LNCAP (cell line): ENCODE results near the gene MYH11.

Source experiments
- TF ChIP-seq, protein P1 (sequence below): fragments of 450-650 bp; IDR thresholded peaks from 2 replicates; pipeline ENCODE4 v1.5.1; 2017; ENCODE audit warnings: mild to moderate bottlenecking

The MYH11 gene

DNA sequence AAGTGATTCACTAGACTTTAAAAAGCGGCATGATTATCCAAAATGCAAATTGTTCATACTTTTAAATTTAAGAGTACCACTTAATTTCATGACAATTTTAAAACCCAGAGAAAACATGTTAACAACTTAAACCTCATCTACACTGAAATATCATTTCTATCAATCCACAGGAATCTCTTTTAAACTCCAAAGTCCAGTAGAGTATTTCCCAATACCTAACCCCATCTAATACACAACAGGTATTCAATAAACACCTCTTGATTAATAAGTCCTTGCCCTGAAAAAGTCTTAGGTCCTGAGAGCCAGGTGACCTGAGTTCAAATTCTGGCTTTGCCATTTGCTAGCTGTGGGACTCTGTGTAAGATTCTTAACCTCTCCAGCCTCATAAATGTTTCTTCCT, 16.9 kb upstream of the MYH11 start:
- TF ChIP-seq, protein P1, sequence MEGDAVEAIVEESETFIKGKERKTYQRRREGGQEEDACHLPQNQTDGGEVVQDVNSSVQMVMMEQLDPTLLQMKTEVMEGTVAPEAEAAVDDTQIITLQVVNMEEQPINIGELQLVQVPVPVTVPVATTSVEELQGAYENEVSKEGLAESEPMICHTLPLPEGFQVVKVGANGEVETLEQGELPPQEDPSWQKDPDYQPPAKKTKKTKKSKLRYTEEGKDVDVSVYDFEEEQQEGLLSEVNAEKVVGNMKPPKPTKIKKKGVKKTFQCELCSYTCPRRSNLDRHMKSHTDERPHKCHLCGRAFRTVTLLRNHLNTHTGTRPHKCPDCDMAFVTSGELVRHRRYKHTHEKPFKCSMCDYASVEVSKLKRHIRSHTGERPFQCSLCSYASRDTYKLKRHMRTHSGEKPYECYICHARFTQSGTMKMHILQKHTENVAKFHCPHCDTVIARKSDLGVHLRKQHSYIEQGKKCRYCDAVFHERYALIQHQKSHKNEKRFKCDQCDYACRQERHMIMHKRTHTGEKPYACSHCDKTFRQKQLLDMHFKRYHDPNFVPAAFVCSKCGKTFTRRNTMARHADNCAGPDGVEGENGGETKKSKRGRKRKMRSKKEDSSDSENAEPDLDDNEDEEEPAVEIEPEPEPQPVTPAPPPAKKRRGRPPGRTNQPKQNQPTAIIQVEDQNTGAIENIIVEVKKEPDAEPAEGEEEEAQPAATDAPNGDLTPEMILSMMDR, result no peak

DNA sequence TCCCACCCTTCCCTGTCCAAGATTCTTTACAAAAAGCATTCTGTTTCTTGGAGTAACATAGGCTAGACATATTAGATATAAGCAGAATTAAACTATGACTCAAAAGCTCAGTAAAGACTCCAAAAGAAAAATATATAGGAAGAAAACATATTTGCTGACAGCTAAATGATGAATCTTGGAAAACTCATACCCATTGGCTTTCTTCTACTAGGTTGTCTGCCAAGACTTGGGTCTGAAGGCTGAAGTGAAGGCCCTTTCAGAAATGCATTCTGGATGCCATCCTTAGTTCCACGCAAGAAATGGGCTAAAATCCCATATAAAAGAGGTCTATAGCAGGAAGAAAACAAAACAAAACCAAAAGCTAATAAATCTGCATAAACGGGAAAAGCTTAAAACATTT, 16.5 kb upstream of the MYH11 start:
- TF ChIP-seq, protein P1, result no peak

DNA sequence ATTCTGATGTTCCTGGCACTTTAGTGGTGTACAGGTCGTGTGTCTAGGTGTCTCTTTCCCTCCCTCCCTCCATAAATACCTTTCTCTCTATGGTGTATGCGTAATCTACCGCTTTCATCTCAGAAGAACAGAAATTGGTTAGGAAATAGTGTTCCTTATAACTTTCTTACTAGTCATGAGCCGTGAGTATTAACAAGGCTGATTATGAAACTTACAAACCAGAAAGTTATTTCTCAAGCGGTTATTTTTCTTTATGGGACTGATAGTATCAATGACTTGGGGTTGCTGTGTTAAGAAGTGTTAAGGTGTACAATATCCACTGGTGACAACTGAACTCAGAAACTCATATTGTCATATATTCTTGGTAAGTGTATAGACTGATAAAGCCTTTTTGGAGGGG, 13.2 kb upstream of the MYH11 start:
- TF ChIP-seq, protein P1, result no peak

DNA sequence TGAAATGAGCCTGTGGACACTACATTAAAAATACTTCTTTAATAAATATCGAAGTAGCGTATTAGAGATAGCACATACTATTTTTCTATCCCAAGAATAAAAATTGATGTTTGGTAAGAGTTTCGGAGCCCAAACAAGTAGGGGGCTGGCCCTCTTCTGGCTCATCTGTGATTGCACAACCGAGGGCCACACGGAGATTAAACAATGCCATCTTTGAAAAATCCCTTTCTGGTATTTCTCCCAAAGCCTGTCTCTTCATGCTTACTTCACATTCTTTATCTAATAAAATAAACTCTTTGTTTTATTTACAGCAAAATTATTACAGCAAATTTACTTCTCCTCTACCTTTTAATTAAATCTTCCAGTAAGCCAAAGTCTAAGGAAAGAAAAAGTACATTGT, 9.6 kb upstream of the MYH11 start:
- TF ChIP-seq, protein P1, result no peak

DNA sequence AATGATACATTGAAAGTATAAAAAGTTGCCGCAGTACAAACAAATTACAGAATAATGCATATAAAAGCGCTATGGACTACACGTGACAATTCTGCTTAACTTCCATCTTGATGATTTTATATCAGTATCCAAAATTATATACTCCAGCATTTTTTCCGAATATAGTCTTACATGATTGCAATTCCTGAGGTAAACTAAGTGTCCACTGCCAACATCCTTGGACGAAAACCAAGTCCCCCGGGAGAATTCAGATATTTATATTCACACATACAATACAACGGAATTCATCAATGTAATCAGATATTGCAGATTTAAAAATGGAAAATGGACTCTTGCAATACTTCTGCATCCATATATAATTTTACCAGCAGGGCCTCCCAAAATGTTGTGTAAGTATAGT, 8.9 kb upstream of the MYH11 start:
- TF ChIP-seq, protein P1, result no peak

DNA sequence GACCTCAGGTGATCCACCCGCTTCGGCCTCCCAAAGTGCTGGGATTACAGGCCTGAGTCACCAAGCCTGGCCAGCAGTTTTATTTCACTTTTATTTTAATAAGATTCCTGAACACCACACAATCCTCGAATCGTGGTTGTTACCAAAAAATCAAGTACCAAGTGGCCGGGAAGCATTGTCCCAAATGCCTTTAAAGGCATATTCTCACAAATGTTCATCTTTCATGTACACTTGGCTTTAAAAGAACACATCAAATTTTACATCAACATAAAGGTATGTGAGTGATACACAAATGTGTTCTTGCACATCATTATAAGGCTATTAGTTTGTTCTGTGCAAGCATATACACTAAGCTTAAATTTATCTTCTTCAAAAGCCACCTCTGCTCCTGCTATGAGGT, 8.1 kb upstream of the MYH11 start:
- TF ChIP-seq, protein P1, result no peak

DNA sequence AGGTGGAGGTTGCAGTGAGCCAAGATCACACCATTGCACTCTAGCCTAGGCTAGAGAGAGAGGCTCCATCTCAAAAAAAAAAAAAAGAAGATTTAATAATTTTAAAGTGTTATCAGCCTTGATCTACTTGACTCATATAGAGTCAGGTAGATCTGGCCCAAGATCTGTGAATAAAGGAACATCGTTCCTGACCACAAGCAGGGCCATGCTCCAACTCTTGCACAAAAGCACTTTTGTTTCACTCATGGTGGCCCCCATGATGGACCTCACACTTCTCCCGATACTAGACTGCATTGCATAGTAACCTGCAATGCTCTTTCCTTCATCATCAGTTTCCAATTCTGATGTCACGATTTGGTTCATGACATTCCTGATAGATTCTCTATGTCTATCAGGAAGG, 5.2 kb upstream of the MYH11 start:
- TF ChIP-seq, protein P1, result no peak

DNA sequence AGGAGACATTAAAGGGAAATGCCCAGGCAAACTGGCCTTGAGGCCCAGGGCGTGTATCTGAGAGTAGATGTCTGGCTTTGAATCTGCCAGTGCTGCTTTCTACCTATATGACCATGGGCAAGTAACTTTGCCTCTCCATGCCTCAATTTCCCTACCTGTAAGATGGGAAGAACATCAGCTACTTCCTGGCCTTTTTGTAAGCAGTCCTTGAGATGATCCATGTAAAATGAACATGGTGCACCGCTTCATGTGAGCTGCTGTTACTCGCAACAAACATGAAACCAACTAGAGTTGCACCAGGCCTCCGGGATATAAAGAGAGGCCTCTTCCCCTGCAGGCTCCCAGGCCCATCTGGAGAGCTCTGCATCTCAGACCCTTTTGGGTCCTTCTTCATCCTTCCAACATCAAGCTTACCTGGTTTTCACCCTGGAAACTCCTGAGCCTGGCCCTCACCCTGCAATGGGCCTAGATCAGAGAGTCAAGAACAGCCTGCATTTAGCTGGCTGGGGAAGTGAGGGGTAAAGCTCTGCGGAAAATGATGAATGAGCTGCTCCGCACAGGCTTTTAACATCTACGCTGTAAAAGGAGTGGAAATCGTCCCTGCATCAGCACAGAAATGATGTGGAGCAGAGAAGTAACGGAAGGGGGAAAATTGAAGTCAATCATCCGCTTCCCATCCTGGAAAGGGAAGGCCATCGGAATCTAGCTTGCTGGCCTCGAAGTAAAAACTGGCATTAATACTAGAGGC, 2.3 kb upstream of the MYH11 start:
- TF ChIP-seq, protein P1, result no peak
